ENCODE data around the gene CDK10.

CDK10 gene

DNA sequence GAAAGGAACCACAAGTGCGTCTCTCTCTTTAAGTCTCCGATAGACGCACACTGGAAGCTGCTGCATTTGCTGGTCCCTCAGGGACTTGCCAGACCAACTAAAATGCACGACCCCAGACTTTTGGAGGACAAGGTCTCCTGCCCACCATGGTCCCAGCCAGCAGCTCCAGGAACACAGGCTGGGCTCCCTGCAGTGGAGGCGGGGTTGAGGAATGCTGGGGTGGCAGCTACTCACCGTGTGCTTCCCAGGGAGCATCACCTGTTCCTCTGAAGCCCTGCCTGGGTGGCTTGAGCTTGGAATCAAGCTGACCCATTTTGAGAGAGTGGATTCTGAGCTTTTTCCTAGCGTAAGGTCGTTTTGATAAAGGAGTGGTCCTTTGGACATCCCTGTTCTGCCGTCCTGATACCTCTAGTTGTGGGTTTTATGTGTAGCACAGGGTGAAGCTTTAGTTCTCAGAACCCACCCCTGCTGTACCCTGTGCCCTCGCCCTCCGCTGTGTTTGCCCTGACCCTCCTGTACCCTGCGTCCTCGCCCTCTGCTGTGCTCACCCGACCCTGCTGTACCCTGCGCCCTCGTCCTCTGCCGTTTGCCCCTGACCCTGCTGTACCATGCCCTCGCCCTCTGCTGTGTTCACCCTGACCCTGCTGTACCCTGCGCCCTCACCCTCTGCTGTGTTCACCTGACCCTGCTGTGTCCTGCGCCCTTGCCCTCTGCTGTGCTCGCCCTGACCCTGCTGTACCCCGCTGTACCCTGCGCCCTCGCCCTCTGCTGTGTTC is 45.8 kb downstream of the CDK10 start:
- peak overlapping the region; percentile 91 for H3K27ac Mint-ChIP-seq
- peaks cover 79% of the 10 kb centered on the region for H3K36me3 Mint-ChIP-seq (ENCODE audit: low read depth)
- DNase-seq: no peak
- H3K9me3 Mint-ChIP-seq: no peaks in the 10 kb centered on the region
- no peaks in the 10 kb centered on the region for H3K27me3 Mint-ChIP-seq (ENCODE audit: low read depth, poor library complexity)
- no peak overlapping the region for H3K4me3 Mint-ChIP-seq
- TF ChIP-seq, protein P1, sequence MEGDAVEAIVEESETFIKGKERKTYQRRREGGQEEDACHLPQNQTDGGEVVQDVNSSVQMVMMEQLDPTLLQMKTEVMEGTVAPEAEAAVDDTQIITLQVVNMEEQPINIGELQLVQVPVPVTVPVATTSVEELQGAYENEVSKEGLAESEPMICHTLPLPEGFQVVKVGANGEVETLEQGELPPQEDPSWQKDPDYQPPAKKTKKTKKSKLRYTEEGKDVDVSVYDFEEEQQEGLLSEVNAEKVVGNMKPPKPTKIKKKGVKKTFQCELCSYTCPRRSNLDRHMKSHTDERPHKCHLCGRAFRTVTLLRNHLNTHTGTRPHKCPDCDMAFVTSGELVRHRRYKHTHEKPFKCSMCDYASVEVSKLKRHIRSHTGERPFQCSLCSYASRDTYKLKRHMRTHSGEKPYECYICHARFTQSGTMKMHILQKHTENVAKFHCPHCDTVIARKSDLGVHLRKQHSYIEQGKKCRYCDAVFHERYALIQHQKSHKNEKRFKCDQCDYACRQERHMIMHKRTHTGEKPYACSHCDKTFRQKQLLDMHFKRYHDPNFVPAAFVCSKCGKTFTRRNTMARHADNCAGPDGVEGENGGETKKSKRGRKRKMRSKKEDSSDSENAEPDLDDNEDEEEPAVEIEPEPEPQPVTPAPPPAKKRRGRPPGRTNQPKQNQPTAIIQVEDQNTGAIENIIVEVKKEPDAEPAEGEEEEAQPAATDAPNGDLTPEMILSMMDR (IDR thresholded peaks at IDR 0.05): no peak
- peaks cover 11% of the 10 kb centered on the region for H3K4me1 Mint-ChIP-seq

GRCh38 chr16:89732918-89733242 is 46.4 kb downstream of the CDK10 start:
- TF ChIP-seq, protein P1 (IDR thresholded peaks at IDR 0.05): no peak
- Mint-ChIP-seq H3K4me3 (no peak overlapping the region), H3K36me3 (ENCODE audit: low read depth) (peaks cover 79% of the 10 kb centered on the region), H3K27ac (no peak overlapping the region), H3K9me3 (no peaks in the 10 kb centered on the region), H3K27me3 (ENCODE audit: low read depth, poor library complexity) (no peaks in the 10 kb centered on the region), H3K4me1 (peaks cover 6% of the 10 kb centered on the region)
- no peak for DNase-seq

GRCh38 chr16:89733322-89733721 is 46.8 kb downstream of the CDK10 start:
- Mint-ChIP-seq H3K27ac (no peak overlapping the region), H3K4me1 (peaks cover 5% of the 10 kb centered on the region), H3K27me3 (ENCODE audit: low read depth, poor library complexity) (no peaks in the 10 kb centered on the region), H3K4me3 (no peak overlapping the region), H3K9me3 (no peaks in the 10 kb centered on the region), H3K36me3 (ENCODE audit: low read depth) (peaks cover 82% of the 10 kb centered on the region)
- no peak for DNase-seq
- TF ChIP-seq, protein P1 (IDR thresholded peaks at IDR 0.05): no peak

- Mint-ChIP-seq H3K9me3 (no peaks in the 10 kb centered on the region), H3K27me3 (ENCODE audit: low read depth, poor library complexity) (no peaks in the 10 kb centered on the region), H3K4me3 (no peak overlapping the region), H3K27ac (no peak overlapping the region), H3K4me1 (peaks cover 5% of the 10 kb centered on the region), H3K36me3 (ENCODE audit: low read depth) (peaks cover 85% of the 10 kb centered on the region)
- TF ChIP-seq, protein P1 (IDR thresholded peaks at IDR 0.05): no peak
- DNase-seq: no peak
These were observed 47.3 kb downstream of the CDK10 start for GRCh38 chr16:89733792-89734191.

GRCh38 chr16:89736554-89736953 is 50.1 kb downstream of the CDK10 start:
- Mint-ChIP-seq H3K9me3 (no peaks in the 10 kb centered on the region), H3K36me3 (ENCODE audit: low read depth) (peaks cover 75% of the 10 kb centered on the region), H3K27ac (no peak overlapping the region), H3K4me1 (no peaks in the 10 kb centered on the region), H3K27me3 (ENCODE audit: low read depth, poor library complexity) (no peaks in the 10 kb centered on the region), H3K4me3 (no peak overlapping the region)
- TF ChIP-seq, protein P1 (IDR thresholded peaks at IDR 0.05): no peak
- DNase-seq: no peak
